Midbrain (tissue), 1 donor: ENCODE results near the gene CATSPER1.
"Not testable (repeated sequence)": the region's sequence is repeated elsewhere in the genome, so short reads cannot be mapped to it uniquely, and the experiment has no call there.

ENCODE experiments used
- DNase-seq: peaks from one replicate; lab custom pipeline; 2025; lab: John Stamatoyannopoulos, UW

Gene CATSPER1

GRCh38 chr11:66051766-66052663 lies 25.7 kb upstream of the CATSPER1 start, which contains the start of gene SF3B2:
Gene SF3B2 (plus strand): TSS chr11:66052364. CDS start chr11:66052385, 21 bp downstream.
- DNase-seq: peak; percentile 98

- DNase-seq: no peak
Measured at GRCh38 chr11:66051371-66051765, 25.1 kb upstream of the CATSPER1 start.

DNA sequence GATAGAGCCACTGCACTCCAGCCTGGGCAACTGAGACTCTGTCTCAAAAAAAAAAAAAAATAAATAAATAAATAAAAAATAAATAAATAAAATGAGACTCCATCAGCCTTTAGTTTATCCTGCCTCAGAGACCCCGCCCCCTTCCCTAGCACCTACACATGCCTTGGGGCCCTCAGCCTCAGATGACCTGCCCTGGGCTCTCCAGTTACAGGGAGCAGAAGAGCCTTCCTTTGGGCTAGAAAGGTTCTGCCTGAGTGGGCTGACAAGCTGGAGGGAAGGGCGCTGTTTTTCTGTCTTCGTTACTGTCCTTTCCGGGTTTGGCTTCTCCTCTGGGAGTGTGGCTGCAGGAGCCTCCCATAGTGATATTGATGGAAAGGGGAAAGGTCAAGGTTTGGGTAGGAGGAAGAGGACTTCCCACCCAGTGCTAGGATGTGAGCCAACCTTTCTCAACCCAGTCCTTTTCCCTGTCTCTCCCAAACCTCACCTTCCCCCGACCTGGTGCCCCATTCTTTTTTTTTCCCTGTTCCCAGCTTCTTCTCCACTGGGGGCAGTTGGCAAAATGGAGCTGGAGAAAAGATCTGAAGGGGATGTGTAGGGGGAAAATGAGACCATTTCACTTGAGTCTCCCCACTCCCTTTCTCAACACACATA lies 24.4 kb upstream of the CATSPER1 start:
- no peak for DNase-seq

GRCh38 chr11:66048547-66049323 lies 22.5 kb upstream of the CATSPER1 start, which contains the start of gene GAL3ST3:
Gene GAL3ST3 (minus strand): TSS chr11:66049161. CDS start chr11:66045415, 3,746 bp downstream.
- no peak for DNase-seq

GRCh38 chr11:66047541-66048365 lies 21.5 kb upstream of the CATSPER1 start:
- no peak for DNase-seq

GRCh38 chr11:66046901-66047300 lies 20.6 kb upstream of the CATSPER1 start:
- no peak for DNase-seq

- DNase-seq: peak; percentile 70
Measured at GRCh38 chr11:66045177-66045639, 18.9 kb upstream of the CATSPER1 start.

GRCh38 chr11:66044757-66045156 lies 18.5 kb upstream of the CATSPER1 start:
- no peak for DNase-seq

DNA sequence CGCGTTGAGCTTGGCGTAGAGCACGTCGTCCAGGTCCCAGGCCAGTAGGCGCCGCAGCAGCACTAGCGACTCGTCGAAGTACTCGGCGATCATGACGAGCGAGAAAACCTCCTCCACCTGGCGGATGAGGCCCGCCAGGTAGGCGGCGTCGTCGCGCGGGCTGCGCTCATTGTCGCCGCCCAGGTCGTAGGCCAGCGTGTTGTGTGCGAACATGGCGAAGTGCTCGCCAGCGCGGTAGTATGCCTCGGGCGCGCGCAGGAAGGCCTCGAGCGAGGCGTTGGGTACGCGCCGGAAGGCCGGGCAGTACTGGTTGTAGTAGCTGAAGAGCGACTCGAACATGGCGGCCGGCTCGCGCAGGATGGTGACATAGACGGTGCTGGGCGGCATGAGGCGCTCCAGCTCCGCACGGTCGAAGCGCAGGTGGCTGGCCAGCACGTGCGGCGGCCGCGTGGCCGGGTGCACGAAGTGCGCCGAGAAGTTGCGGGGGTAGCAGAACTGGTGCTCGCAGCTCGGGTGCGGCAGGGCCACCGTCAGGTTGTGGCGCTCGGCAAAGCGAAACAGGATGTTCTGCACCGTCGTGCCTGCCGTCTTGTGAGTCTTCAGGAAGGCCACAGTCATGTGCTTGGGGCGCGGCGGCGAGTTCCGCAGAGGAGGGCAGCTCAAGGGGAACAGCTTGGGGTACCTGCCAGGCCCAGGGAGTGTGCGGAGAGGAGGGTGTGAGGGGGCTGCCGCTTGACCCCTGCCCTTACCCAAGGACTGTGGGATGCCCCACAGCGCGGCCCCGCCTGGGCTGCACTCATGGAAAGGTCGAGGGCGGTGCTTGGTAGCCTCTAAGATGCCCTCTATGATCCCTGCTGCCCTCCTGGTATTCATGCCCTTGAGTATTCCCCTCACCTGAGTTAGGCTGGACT lies 17.0 kb upstream of the CATSPER1 start:
- no peak for DNase-seq

- no peak for DNase-seq
Measured at GRCh38 chr11:66042227-66042995, 16.1 kb upstream of the CATSPER1 start.

DNA sequence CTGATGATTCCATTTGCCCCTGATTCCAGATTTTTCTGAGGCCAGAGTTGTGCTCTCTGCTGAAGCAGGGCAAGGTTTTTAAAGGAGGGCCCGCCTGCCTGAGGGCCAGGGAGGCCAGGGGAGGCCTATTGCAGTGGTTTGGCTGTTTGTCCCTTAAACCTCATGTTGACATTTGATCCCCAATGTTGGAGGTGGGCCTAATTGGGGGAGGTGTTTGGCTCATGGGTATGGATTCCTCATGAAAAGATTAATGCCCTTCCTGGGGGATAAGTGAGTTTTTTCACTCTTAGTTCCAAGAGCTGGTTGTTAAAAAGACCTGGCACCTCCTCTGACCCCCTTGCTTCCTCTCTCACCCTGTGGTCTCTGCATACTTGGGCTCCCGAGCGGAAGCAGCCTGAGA lies 13.5 kb upstream of the CATSPER1 start:
- DNase-seq: no peak

GRCh38 chr11:66037327-66037726 lies 11.0 kb upstream of the CATSPER1 start:
- DNase-seq: no peak

DNA sequence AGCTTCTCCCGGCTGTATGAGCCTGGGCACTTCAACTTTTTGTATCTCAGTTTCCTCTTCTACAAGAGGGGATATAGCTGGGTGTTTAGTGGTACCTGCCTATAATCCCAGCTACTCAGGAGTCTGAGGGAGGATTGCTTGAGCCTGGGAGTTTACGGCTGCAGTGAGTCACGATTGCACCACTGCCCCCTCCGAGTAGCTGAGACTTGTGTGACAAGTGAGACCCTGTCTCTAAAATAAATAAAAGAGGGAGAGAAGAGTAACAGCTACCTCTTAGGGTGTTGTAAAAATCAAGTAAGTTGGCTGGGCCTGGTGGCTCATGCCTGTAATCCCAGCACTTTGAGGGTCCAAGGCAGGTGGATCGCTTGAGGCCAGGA lies 10.0 kb upstream of the CATSPER1 start:
- DNase-seq: no peak

GRCh38 chr11:66035653-66036333 lies 9.5 kb upstream of the CATSPER1 start:
- DNase-seq: no peak

- no peak for DNase-seq
Measured at GRCh38 chr11:66032957-66033735, 6.9 kb upstream of the CATSPER1 start.

DNA sequence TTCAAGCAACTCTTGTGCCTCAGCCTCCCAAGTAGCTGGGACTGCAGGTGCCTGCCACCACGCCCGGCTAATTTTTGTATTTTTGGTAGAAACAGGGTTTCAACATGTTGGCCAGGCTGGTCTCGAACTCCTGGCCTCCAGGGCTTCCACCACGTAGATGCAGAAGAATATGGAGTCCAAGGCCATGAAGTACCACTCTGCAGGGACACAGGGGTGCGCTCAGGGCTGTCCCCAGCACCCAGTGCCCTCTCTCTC lies 3.2 kb downstream of the CATSPER1 start:
- DNase-seq: not testable (repeated sequence)

DNA sequence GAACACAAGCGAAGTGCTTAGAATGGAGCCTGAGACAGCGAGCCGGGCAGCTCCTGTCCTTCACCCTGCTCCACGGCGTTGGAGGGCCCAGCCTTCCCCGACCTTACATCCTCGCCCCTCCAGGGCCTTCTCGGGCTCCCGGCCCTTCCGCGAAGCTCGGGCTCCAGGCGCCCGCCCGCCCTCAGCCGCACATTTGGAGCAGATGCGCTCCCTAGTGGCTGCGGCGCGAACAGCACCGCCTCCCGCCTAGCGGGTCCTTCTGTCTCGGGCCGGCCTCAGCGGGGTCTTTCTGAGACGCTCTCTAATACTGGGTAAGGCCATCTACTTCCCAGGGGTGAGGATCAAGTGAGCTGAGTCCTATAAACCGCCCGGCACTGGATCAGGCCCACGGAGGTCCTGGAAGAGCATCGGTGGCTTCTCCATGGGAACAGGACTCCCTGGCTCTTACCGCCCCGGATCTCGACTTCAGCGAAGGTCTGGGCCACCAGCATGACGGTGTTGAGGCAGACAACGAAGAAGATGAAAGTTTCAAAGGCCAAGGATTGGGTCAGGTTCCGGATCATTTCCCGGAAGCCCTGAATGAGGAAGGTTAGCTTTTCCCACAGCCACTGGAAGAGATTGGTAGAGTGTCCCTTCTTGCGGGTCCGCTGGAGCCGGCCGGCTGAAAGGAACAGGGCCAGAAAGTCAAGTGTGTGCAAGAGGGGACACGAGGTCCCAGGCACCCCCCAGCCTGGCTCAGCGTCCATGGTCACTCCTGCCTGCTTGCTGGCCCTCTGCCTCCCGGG lies 3.7 kb downstream of the CATSPER1 start:
- peak; percentile 64 for DNase-seq
